ENCODE results near the gene CEP20.

Gene CEP20

DNA sequence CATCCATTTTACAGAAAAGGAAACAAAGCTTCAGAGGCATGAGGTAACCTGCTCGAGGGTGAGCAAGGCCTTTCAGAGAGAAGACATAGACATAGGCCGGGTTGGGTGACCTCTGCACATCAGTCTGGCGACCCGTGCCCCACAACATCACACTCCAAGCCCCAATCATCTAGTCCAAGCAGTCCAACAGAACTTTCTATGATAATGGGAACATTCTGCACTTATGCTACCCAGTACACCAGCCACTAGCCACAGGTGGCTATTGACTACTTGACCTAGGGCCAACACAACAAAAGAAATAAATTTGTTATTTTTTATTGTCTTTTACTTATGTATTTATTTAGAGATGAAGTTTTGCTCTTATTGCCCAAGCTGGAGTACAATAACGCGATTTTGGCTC lies 52.3 kb downstream of the CEP20 start:
- TF ChIP-seq, protein P1, sequence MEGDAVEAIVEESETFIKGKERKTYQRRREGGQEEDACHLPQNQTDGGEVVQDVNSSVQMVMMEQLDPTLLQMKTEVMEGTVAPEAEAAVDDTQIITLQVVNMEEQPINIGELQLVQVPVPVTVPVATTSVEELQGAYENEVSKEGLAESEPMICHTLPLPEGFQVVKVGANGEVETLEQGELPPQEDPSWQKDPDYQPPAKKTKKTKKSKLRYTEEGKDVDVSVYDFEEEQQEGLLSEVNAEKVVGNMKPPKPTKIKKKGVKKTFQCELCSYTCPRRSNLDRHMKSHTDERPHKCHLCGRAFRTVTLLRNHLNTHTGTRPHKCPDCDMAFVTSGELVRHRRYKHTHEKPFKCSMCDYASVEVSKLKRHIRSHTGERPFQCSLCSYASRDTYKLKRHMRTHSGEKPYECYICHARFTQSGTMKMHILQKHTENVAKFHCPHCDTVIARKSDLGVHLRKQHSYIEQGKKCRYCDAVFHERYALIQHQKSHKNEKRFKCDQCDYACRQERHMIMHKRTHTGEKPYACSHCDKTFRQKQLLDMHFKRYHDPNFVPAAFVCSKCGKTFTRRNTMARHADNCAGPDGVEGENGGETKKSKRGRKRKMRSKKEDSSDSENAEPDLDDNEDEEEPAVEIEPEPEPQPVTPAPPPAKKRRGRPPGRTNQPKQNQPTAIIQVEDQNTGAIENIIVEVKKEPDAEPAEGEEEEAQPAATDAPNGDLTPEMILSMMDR (conservative IDR thresholded peaks at IDR 0.05), result no peak
- H3K27ac ChIP-seq, result no peak overlapping the region

DNA sequence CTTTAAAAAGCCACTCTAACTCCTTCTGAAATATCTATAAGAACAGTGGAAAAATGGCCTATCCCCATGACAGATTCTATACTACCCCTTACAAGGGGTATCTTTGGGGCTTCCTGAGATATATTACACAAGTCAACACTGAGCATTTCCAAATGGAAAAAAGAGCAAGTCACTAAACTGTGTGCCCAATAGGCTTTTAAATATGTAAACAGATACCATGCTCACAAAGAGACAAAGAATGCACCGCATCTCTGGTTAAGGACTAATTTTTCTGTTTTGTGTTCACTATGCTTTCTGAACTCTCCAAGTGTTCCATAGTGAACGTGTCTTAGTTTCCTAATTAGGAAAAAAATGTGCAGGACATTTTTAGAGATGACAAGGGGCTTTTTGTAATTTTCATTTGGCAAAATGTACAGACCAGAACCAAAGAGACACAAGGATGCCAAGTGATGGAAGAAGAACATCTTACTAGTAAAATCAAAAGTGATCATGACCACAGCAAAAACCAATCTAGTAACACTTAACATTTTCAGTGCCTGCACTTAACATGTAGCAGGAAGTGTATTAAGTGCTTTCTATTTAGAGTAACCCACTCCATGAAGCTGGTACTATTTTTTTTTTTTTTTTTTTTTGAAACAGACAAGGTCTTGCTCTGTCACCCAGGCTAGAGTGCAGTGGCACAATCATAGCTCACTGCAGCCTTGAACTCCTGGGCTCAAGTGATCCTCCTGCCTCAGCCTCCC lies 53.1 kb downstream of the CEP20 start:
- H3K27ac ChIP-seq, result no peak overlapping the region
- TF ChIP-seq, protein P1 (conservative IDR thresholded peaks at IDR 0.05), result no peak

DNA sequence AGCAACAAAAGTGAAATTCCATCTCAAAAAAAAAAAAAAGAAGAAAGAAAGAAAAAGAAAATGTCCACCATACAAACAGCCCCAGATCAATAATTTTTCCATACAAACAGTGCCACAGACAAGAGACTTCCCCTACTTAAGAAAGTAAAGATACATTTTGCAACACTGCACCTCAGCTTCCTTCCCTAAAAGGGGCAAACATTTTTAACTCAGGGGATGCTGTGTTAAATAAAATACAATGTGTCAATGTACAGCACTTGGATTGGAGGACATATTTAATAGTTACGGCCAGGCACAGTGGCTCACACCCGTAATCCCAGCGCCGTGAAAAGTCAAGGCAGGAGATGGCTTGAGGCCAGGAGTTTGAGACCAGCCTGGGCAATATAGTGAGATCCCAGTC lies 53.9 kb downstream of the CEP20 start:
- TF ChIP-seq, protein P1 (conservative IDR thresholded peaks at IDR 0.05), result no peak
- no peak overlapping the region for H3K27ac ChIP-seq

DNA sequence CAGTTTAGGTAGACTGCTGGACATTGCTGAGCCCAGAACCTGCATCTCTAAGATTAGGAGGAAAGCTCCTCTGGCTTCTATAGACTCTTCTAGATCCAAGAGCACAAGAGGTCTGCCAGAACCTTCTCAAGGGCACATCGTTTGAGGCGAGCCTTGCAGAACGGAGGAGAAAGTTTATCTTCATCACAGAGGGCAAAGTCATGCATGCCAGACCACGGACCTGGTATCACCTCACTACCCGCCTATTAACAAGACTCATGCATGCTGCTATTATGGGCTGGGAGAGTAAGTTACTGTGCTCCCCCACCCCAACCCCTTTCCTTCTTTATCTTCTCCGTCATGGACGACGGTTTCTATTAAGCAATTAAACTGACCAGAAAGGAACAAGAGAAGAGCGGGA lies 54.9 kb downstream of the CEP20 start:
- H3K27ac ChIP-seq, result no peak overlapping the region
- TF ChIP-seq, protein P1 (conservative IDR thresholded peaks at IDR 0.05), result no peak

DNA sequence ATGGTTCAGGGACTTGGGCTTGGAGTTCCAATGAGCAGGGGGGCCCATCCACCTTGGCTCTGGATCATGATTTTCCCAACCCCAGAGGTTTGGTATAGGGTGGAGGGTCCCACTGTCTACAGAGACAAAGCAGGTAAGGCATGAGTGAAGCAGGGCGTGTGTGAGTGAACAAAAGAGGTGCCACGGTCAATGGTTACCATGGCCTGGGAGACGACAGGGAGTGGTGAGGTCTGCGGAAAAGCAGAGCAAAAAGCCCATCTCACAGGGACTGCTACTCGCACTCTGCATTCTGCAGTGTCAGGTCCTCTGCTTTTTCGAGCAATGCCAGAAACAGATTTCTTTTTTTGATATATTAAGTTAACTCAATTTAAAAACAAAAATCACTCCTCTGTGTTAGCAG lies 56.2 kb downstream of the CEP20 start:
- H3K27ac ChIP-seq, result no peak overlapping the region
- TF ChIP-seq, protein P1 (conservative IDR thresholded peaks at IDR 0.05), result no peak

DNA sequence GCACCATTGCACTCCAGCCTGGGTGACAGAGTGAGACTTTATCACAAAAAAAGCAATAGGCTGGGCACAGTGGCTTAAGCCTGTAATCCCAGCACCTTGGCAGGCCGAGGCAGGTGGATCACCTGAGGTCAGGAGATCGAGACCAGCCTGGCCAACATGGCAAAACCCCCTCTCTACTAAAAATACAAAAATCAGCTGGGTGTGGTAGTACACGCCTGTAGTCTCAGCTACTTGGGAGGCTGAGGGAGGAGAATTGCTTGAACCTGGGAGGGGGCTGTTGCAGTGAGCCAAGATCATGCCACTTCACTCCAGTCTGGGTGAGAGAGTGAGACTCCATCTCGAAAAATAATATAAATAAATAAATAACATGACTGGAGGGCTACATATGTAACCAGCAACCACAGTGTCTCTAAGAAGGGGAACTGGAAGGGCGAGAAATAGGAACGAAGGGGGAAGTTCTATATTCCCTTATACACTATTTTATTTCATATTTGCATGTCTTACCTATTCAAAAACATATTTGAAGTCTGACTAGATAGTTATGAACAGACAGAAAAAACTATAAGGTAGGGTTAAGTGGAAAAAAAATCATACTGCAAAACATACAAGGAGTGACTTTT lies 57.5 kb downstream of the CEP20 start:
- TF ChIP-seq, protein P1 (conservative IDR thresholded peaks at IDR 0.05), result no peak
- no peak overlapping the region for H3K27ac ChIP-seq

DNA sequence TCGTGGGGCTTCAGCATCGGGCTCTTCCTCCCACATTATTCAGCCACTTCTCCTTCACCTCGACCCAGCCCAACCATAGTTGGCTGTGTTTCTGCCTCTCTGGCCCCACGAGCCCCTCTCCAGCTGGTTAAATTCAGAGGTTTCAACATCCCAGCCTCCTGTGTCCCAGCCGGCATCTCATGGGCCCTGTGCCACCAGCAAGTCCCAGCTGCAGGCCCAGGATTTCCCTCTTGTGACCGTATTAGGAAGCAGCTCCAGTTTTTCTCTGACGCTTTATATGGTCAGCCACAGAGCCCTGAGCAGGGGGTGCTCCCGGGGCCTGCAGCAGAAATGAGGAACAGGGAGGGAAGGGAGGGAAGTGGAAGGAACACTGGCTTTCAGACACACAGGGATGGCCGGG lies 58.9 kb downstream of the CEP20 start:
- TF ChIP-seq, protein P1 (conservative IDR thresholded peaks at IDR 0.05), result no peak

More for the DNA sequence above, 58.9 kb downstream of the CEP20 start:
- no peak overlapping the region for H3K27ac ChIP-seq

Measured in VCaP (cell line).